HG02571 (cell line): Measurements from ENCODE around the gene RHEBL1.

Source experiments
- ATAC-seq: cut with Tn5 transposase; IDR thresholded peaks from one replicate; pipeline ENCODE4 v1.9.1; 2021; ENCODE audit warnings: mild to moderate bottlenecking, moderate library complexity; ENCODE audit not compliant: unreplicated experiment

RHEBL1 gene

DNA sequence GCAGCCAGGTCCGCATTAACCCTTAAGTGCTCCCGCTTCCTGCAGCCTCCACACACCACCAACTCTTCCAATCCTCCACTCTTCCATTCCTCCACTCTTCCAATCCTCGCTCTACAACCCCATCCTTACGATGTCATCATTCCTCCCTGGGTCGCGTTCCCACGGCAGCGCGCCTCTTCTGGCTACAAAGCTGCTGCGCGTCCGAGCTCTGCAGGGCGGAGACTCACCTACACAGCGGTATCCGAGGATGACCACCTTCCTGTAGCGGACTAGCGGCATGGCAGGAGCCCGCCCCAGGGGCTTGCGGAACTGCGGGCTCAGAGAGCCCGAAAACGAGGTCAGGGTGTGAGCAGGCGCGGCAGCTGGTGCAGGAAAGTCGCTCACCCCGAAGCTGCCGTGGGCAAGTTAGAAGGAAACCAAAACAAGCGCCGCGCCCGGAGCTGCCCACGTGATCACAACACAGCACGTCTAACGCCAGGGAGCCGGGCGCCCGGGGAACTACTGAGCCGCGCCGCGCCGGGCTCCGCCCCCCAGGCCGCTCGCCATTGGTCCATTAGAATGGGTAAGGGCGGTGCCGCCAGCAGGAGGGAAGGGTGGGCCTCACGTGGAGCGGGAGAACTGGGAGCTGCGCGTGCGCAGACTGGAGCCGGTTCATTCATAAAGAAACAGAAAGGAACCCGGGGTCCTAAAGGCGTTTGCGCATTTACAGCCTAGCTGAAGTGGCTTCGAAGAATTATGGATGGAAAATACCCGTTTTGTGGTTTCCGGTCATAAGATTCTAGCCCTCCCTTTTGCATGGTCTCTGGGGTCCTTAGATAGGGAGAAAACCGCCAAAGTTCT lies at the start of gene RHEBL1:
Gene RHEBL1 (minus strand): TSS at position 473 of the 840 bp plus-strand sequence. CDS start 194 bp downstream, at position 279.
- peak; percentile 98 for ATAC-seq

DNA sequence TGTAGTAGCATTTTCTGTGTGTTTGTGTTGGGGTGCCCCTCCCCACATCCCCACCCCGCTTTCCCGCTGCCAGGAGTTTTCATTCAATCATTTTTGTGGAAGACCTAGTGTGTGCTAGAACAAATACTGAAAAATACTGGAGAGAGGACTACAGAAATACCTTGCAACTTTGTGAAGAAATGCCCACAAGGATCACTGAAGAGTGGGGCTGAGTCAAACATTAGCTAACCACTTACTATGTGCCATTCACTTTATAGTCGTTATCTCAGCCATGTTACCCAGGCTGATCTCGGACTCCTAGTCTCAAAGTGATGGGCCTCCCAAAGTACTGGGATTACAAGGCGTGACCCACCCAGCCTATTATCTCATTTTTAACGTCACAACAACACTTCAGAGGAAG lies 41.4 kb upstream of the RHEBL1 start:
- no peak for ATAC-seq

DNA sequence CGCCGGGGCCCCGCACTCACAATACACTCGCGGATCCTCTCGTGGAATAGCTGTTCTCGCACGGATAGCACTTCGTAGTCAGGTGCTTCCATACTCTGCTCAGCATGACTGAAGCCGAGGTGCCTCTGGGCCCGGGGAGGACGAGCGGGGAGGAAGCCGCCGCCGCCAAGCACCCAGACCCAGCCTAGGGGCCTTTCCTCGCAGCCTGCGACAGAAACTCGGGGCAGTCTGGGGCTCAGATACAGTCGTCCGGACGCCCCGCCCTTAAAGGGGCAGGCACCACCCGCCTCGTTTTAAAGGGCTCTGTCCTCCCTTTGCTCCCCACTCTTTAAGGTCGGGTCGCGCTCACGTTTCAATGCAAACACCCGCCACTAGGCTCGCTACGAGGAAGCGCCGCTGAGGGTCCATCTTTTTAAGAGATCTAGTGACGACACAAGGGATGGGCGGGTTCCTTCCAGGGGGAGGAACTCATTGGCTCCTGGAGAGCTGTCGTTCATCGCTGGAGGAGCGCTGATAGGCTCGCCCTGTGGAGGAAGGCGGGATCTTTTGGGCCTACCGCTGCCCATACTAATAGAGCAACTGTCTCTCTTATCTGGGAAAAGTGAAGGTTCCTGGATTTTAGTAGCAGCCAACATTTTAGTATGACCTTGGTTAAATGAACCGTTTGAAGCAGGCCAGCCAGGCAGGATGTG lies 40.8 kb upstream of the RHEBL1 start, which contains the start of gene LMBR1L:
Gene LMBR1L (minus strand): TSS at position 384 of the 692 bp plus-strand sequence. CDS start 292 bp downstream, at position 92.
- peak; percentile 98 for ATAC-seq

GRCh38 chr12:49109641-49110463 lies 40.1 kb upstream of the RHEBL1 start:
- no peak for ATAC-seq

- no peak for ATAC-seq
These were observed 39.2 kb upstream of the RHEBL1 start for GRCh38 chr12:49108958-49109404.

GRCh38 chr12:49105504-49106084 lies 35.8 kb upstream of the RHEBL1 start:
- ATAC-seq = no peak

GRCh38 chr12:49104822-49105221 lies 35.0 kb upstream of the RHEBL1 start:
- no peak for ATAC-seq

GRCh38 chr12:49100380-49100779 lies 30.6 kb upstream of the RHEBL1 start:
- ATAC-seq = no peak

DNA sequence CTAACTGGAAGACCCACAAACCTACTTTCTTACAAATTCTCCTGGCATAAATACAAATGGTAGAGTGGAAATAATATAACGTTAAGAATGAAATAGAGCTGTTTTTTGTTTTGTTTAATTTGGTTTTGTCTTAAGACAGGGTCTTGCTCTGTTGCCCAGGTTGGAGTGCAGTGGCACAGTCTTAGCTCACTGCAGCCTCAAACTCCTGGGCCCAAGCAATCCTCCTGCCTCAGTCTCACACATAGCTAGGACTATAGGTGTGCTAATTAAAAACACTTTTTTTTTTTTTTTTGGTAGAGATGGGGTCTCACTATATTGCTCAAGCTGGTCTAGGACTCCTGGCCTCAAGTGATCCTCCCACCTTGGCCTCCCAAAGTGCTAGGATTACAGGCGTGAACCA lies 28.9 kb upstream of the RHEBL1 start:
- no peak for ATAC-seq

DNA sequence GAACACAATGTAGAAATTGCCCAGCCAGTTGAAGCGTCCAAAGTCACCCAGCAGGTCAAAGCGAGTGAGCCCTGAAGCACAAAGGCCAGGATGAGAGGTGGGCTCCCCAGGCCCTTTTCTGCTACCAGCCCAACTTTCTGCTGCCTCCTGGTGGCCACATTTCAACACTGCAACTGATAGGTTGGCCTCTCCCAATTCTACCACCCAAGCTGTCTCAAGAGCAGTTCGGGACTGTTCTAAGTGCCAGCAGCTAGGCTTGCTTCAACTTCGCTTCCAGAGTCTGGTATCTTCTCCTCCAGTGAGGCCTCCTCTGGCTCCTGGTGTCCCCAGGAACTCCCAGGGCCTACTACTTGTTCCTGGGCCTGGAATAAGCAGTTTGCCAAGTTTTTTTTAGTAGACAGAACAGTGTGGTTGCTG lies 28.3 kb upstream of the RHEBL1 start:
- no peak for ATAC-seq

- no peak for ATAC-seq
These were observed 27.6 kb upstream of the RHEBL1 start for GRCh38 chr12:49097381-49097780.

- ATAC-seq = no peak
These were observed 25.2 kb upstream of the RHEBL1 start for GRCh38 chr12:49094975-49095365.

DNA sequence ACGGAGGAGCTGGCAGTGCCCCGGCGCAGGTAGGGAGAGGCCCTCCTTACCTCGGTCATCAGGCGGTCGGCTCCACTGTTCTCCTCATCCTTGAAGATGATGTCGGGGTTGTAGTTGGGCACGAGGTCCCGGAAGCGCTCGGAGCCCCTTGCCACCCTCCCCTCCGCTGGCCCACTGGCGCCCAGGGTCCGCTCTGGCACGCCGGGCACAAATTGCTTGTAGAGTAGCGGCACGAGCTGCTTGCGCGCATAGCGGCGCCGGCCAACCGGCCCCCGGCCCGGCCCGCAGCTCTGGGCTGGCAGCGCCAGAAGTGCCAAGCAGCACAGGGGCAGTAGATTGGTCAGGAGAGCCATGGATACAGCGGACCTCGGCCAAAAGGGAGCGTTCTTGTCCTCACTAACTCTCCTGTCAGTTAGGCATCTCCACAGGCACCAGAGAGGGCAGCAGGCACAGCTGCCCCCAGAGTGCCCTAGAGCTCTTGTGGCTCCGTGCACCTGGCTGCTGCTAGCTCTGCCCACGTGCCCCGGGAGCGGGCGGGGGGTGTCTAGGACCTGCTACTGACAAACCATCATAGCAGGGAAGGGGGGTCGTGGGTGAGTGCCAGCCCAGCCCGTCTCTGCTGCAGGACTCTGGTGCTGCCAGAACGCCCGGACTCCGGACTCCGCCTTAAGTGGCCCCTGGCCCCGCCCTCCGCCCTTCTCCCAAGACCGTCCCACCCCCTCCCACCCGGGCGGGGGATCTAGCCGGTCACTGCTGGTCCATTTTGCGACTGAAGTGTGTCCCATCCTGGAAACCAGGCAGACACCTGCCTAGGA lies 24.6 kb upstream of the RHEBL1 start, which contains the start of gene DHH:
Gene DHH (minus strand): TSS at position 642 of the 815 bp plus-strand sequence. CDS start 289 bp downstream, at position 353.
- no peak for ATAC-seq

- no peak for ATAC-seq
These were observed 24.0 kb upstream of the RHEBL1 start for GRCh38 chr12:49093792-49094159.

DNA sequence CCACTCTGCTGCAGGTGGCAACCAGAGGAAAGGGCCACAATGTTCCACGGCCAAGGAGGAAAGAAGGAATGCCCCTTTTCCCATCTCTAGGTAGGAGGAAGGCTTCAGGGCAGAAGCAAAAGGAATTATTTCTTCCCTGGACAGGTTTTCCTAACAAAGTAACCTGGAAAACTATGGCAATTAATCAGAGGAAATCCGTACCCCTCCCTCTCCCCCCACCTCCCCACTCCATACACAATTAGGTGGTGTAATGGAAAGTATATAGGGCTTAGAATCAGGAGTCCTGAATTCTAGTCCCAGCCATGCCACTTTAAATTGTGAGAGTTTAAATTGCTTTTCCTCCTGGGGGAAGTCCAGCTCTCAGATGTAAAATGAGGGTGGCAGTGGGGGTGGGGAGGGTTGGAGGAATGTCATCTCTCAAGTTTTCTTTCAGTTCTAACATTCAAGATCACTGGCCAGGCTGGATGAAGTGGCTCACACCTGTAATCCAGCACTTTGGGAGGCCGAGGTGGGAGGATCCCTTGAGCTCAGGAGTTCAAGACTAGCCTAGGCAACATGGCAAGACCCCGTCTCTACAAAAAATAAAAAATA lies 23.1 kb upstream of the RHEBL1 start:
- ATAC-seq = no peak

GRCh38 chr12:49092086-49092815 lies 22.5 kb upstream of the RHEBL1 start:
- no peak for ATAC-seq

- no peak for ATAC-seq
These were observed 22.0 kb upstream of the RHEBL1 start for GRCh38 chr12:49091836-49092085.

GRCh38 chr12:49091056-49091835 lies 21.5 kb upstream of the RHEBL1 start:
- no peak for ATAC-seq
